Retinal pigment epithelial cell (primary cell): ENCODE measurements around the gene STRA6.

Experiments
- DNase-seq: peaks from one replicate; pipeline ENCODE4 v3.0.0-alpha.2; 2010; ENCODE audit warnings: low read depth
- H3K4me3 ChIP-seq: 2 replicates; pipeline ENCODE4 v1.5.1; 2011; ENCODE audit warnings: mild to moderate bottlenecking, low read length, control low read depth, moderate library complexity
- CTCF ChIP-seq: conservative IDR thresholded peaks from 2 replicates; pipeline ENCODE4 v1.5.1; 2011; ENCODE audit warnings: low read depth, low read length, control low read depth, inconsistent platforms

STRA6 gene

GRCh38 chr15:74226761-74227540 lies 24.4 kb upstream of the STRA6 start:
- no peak overlapping the region for H3K4me3 ChIP-seq
- TF ChIP-seq CTCF, result no peak
- no peak for DNase-seq

DNA sequence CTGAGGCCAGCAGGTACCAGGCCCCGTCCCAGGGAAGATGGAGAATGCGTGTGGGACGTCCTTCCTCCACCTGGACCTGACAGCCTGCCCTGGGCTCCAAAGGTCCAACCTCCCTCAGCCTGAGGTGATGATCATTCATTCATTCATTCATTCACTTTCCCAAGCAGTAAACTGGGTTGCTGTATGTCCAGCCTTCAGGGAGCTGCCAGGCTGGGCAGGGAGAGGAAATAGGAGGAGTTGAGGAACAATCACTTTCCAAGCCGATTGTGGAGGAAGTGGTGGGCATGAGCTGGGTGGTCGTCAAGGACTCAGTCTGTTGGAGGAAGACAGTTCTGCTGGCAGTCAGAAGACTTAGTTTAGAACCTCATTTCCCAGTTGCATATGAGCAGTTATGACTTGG lies 23.3 kb upstream of the STRA6 start:
- H3K4me3 ChIP-seq, result no peak overlapping the region
- DNase-seq, result no peak
- no peak for TF ChIP-seq CTCF

- TF ChIP-seq CTCF, result no peak
- no peak overlapping the region for H3K4me3 ChIP-seq
- DNase-seq, result no peak
These were observed 19.9 kb upstream of the STRA6 start for GRCh38 chr15:74222240-74223119.

- no peak overlapping the region for H3K4me3 ChIP-seq
- TF ChIP-seq CTCF, result no peak
- no peak for DNase-seq
These were observed 19.0 kb upstream of the STRA6 start for GRCh38 chr15:74221399-74222239.

DNA sequence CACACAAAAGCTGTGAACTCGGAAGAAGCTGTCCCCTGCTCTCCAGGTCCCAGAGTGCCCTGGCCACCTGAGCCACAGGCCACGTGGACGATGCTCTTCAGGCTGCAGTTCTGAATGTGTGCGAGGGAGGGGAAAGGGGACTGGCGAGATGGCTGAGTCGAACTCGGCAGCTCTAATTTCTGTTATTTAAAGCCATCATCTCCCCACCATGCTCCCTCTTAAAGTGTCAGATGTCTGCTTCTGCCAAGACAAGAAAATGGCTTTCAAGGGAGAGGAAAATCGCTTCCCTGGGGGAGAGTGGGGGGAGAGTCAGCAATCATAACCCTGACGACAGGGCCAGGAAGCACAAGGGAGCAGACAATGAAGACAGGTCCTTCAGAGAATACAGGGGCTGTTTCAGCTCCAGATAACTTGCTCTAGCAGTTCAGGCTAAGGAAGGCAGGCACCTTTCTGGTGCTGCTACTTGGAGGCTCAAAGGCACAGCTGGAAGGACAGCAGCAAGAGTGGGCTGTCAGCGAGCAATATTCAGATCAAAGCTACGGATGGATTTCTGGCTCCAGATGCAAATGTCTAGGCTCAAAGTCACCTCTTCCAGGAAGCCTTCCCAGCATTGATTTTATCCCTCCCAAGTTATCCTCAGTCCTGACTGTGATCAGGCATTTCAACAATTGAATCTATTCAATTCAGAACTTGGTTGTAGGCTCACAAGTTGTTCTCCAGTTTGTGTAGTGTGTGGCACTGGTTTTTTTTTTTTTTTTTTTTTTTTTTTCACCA lies 18.1 kb upstream of the STRA6 start:
- DNase-seq, result no peak
- H3K4me3 ChIP-seq, result no peak overlapping the region
- no peak for TF ChIP-seq CTCF
